ENCODE results near the gene UBASH3A.

GRCh38 chr21:42393443-42393950 is 10.2 kb upstream of the UBASH3A start:
- no peak for TF ChIP-seq CTCF (IDR thresholded peaks at IDR 0.05)
- TF ChIP-seq POLR2A (IDR thresholded peaks at IDR 0.05) = no peak

All from Peyer's patch (tissue), 4 donors.